HG03175 (cell line): ENCODE data around the gene LRRC3B.

Experiments used
- ATAC-seq: cut with Tn5 transposase; IDR thresholded peaks from one replicate; pipeline ENCODE4 v1.9.1; 2021; ENCODE audit warnings: mild to moderate bottlenecking, moderate library complexity; ENCODE audit not compliant: unreplicated experiment

Gene LRRC3B

GRCh38 chr3:26630669-26631389, 8.3 kb downstream of the LRRC3B start:
- no peak for ATAC-seq

GRCh38 chr3:26631390-26631738, 8.8 kb downstream of the LRRC3B start:
- ATAC-seq = no peak

- no peak for ATAC-seq
Measured at GRCh38 chr3:26634601-26635000, 12.0 kb downstream of the LRRC3B start.

GRCh38 chr3:26636096-26636727, 13.6 kb downstream of the LRRC3B start:
- ATAC-seq = no peak

GRCh38 chr3:26637698-26638097, 15.1 kb downstream of the LRRC3B start:
- no peak for ATAC-seq

GRCh38 chr3:26638113-26638512, 15.5 kb downstream of the LRRC3B start:
- no peak for ATAC-seq

GRCh38 chr3:26639339-26639738, 16.8 kb downstream of the LRRC3B start:
- no peak for ATAC-seq

GRCh38 chr3:26647078-26647477, 24.5 kb downstream of the LRRC3B start:
- ATAC-seq = no peak

GRCh38 chr3:26648461-26648860, 25.9 kb downstream of the LRRC3B start:
- no peak for ATAC-seq

GRCh38 chr3:26652164-26652563, 29.6 kb downstream of the LRRC3B start:
- no peak for ATAC-seq

GRCh38 chr3:26653811-26654425, 31.3 kb downstream of the LRRC3B start:
- ATAC-seq = no peak

GRCh38 chr3:26655231-26655630, 32.7 kb downstream of the LRRC3B start:
- ATAC-seq = no peak

GRCh38 chr3:26657348-26657976, 34.9 kb downstream of the LRRC3B start:
- ATAC-seq = no peak

GRCh38 chr3:26668171-26668570, 45.6 kb downstream of the LRRC3B start:
- no peak for ATAC-seq

GRCh38 chr3:26668696-26669095, 46.1 kb downstream of the LRRC3B start:
- no peak for ATAC-seq

GRCh38 chr3:26675336-26675735, 52.8 kb downstream of the LRRC3B start:
- ATAC-seq = no peak

- ATAC-seq = no peak
Measured at GRCh38 chr3:26681632-26682031, 59.1 kb downstream of the LRRC3B start.

GRCh38 chr3:26682406-26682805, 59.8 kb downstream of the LRRC3B start:
- no peak for ATAC-seq

GRCh38 chr3:26683902-26684301, 61.3 kb downstream of the LRRC3B start:
- ATAC-seq = no peak

GRCh38 chr3:26687466-26687865, 64.9 kb downstream of the LRRC3B start:
- no peak for ATAC-seq

GRCh38 chr3:26699553-26699952, 77.0 kb downstream of the LRRC3B start:
- no peak for ATAC-seq

GRCh38 chr3:26703519-26703918, 80.9 kb downstream of the LRRC3B start:
- no peak for ATAC-seq
